H9 (cell line): ENCODE results near the gene IFI35. TPM values are rescaled to one million over a fixed set of nuclear protein-coding genes. Genes with fewer than 3 reads are reported as not detected.

Experiments
- DNase-seq: peaks from one replicate; pipeline ENCODE4 v3.0.0-alpha.2; 2017
- H2AFZ ChIP-seq: one replicate; pipeline ENCODE4 v1.6.1; 2013; ENCODE audit warnings: mild to moderate bottlenecking, low read length, control low read depth, moderate library complexity
- H2AK5ac ChIP-seq: 2 replicates; pipeline ENCODE4 v1.6.1; 2013; ENCODE audit warnings: low read length, control low read depth, mixed read lengths; ENCODE audit not compliant: insufficient read length
- H2BK120ac ChIP-seq: one replicate; pipeline ENCODE4 v1.6.1; 2013; ENCODE audit warnings: low read depth, mild to moderate bottlenecking, low read length, control low read depth, inconsistent platforms; ENCODE audit not compliant: poor library complexity, severe bottlenecking
- H2BK12ac ChIP-seq: 2 replicates; pipeline ENCODE4 v1.6.1; 2013; ENCODE audit warnings: low read length, control low read depth, mixed read lengths, low read depth; ENCODE audit not compliant: insufficient read length
- H2BK15ac ChIP-seq: 2 replicates; pipeline ENCODE4 v1.6.1; 2013; ENCODE audit warnings: low read depth, low read length, control low read depth
- H2BK20ac ChIP-seq: one replicate; pipeline ENCODE4 v1.6.1; 2013; ENCODE audit warnings: low read depth, mild to moderate bottlenecking, low read length, control low read depth, inconsistent platforms; ENCODE audit not compliant: poor library complexity, severe bottlenecking
- H2BK5ac ChIP-seq: 2 replicates; pipeline ENCODE4 v1.6.1; 2013; ENCODE audit warnings: low read length, control low read depth, mixed read lengths; ENCODE audit not compliant: insufficient read length
- H3K14ac ChIP-seq: 2 replicates; pipeline ENCODE4 v1.6.1; 2013; ENCODE audit warnings: low read length, control low read depth; ENCODE audit not compliant: insufficient read depth
- H3K18ac ChIP-seq: 2 replicates; pipeline ENCODE4 v1.6.1; 2013; ENCODE audit warnings: low read depth, mild to moderate bottlenecking, mixed read lengths, low read length, control low read depth; ENCODE audit not compliant: insufficient read length
- H3K23ac ChIP-seq: 2 replicates; pipeline ENCODE4 v1.6.1; 2013; ENCODE audit warnings: low read length, control low read depth, mixed read lengths, low read depth; ENCODE audit not compliant: insufficient read length
- H3K23me2 ChIP-seq: 2 replicates; pipeline ENCODE4 v1.6.1; 2013; ENCODE audit warnings: low read depth, mild to moderate bottlenecking, mixed read lengths, low read length, control low read depth; ENCODE audit not compliant: insufficient read length, poor library complexity, severe bottlenecking
- H3K27ac ChIP-seq: 2 replicates; pipeline ENCODE4 v1.5.1; 2013; ENCODE audit warnings: low read length, control low read depth, mixed read lengths, low read depth; ENCODE audit not compliant: insufficient read length
- H3K27me3 ChIP-seq: 2 replicates; pipeline ENCODE4 v1.6.1; 2013; ENCODE audit warnings: low read length, control low read depth, inconsistent platforms; ENCODE audit not compliant: insufficient read depth
- H3K4ac ChIP-seq: 2 replicates; pipeline ENCODE4 v1.6.1; 2013; ENCODE audit warnings: low read depth, mild to moderate bottlenecking, control low read depth, inconsistent platforms, low read length, moderate library complexity
- H3K4me1 ChIP-seq: 2 replicates; pipeline ENCODE4 v1.6.1; 2013; ENCODE audit warnings: low read length, control low read depth, inconsistent platforms; ENCODE audit not compliant: insufficient read depth
- H3K4me2 ChIP-seq: 2 replicates; pipeline ENCODE4 v1.6.1; 2013; ENCODE audit warnings: low read length, control low read depth, mixed read lengths; ENCODE audit not compliant: insufficient read length, insufficient read depth
- H3K56ac ChIP-seq: 2 replicates; pipeline ENCODE4 v1.6.1; 2013; ENCODE audit warnings: low read depth, mild to moderate bottlenecking, mixed read lengths, low read length, control low read depth; ENCODE audit not compliant: insufficient read length
- H3K79me1 ChIP-seq: 2 replicates; pipeline ENCODE4 v1.6.1; 2013; ENCODE audit warnings: low read depth, mild to moderate bottlenecking, moderate library complexity, low read length, control low read depth, inconsistent platforms; ENCODE audit not compliant: insufficient read depth, poor library complexity, severe bottlenecking
- H3K79me2 ChIP-seq: 2 replicates; pipeline ENCODE4 v1.6.1; 2013; ENCODE audit warnings: low read length, control low read depth, inconsistent platforms; ENCODE audit not compliant: insufficient read depth
- H3K9ac ChIP-seq: 2 replicates; pipeline ENCODE4 v1.6.1; 2013; ENCODE audit warnings: low read length, control low read depth, mixed read lengths; ENCODE audit not compliant: insufficient read length; ENCODE audit errors: extremely low read depth
- H3K9me3 ChIP-seq: one replicate; pipeline ENCODE4 v1.6.1; 2013; ENCODE audit warnings: low read depth, low read length, inconsistent platforms; ENCODE audit not compliant: control insufficient read depth
- H3T11ph ChIP-seq: one replicate; pipeline ENCODE4 v1.6.1; 2013; ENCODE audit warnings: mild to moderate bottlenecking, low read length, control low read depth, inconsistent platforms
- H4K20me1 ChIP-seq: one replicate; pipeline ENCODE4 v1.6.1; 2013; ENCODE audit not compliant: control insufficient read depth, insufficient read length, insufficient read depth
- H4K5ac ChIP-seq: 2 replicates; pipeline ENCODE4 v1.6.1; 2013; ENCODE audit warnings: low read depth, mild to moderate bottlenecking, mixed read lengths, low read length, control low read depth; ENCODE audit not compliant: insufficient read length
- H4K8ac ChIP-seq: replicated peaks from 2 replicates; pipeline ENCODE4 v1.6.1; 2013; ENCODE audit warnings: low read length, control low read depth, mixed read lengths, low read depth; ENCODE audit not compliant: insufficient read length
- H4K91ac ChIP-seq: 2 replicates; pipeline ENCODE4 v1.6.1; 2013; ENCODE audit warnings: low read depth, mild to moderate bottlenecking, moderate library complexity, mixed read lengths, low read length, control low read depth; ENCODE audit not compliant: insufficient read length
- H3K27ac Mint-ChIP-seq, 3 experiments: 2 replicates in 2 of 3; 3 replicates in 1 of 3; pipeline ENCODE4 v1.8.0; 2020 to 2021; ENCODE audit warnings: mixed read lengths in 3 of 3, mild to moderate bottlenecking in 1 of 3, moderate library complexity in 1 of 3
- H3K27me3 Mint-ChIP-seq: 2 replicates; pipeline ENCODE4 v1.8.0; 2021; ENCODE audit warnings: low read depth, mild to moderate bottlenecking, moderate library complexity, mixed read lengths
- H3K36me3 Mint-ChIP-seq, 3 experiments: 2 replicates in 2 of 3; 3 replicates in 1 of 3; pipeline ENCODE4 v1.8.0; 2020 to 2021; ENCODE audit warnings: low read depth in 3 of 3, mixed read lengths in 3 of 3; ENCODE audit not compliant: insufficient read depth in 1 of 3
- H3K4me1 Mint-ChIP-seq, 2 experiments: 2 replicates each; pipeline ENCODE4 v1.8.0; 2020; ENCODE audit warnings: mixed read lengths in 2 of 2
- H3K4me3 Mint-ChIP-seq, 2 experiments: 2 replicates in 1 of 2; 3 replicates in 1 of 2; pipeline ENCODE4 v1.8.0; 2020 to 2021; ENCODE audit warnings: mild to moderate bottlenecking in 2 of 2, mixed read lengths in 2 of 2, moderate library complexity in 1 of 2
- H3K9me3 Mint-ChIP-seq, 2 experiments: 2 replicates in 1 of 2; 3 replicates in 1 of 2; pipeline ENCODE4 v1.8.0; 2020; ENCODE audit warnings: mild to moderate bottlenecking in 2 of 2, mixed read lengths in 2 of 2, moderate library complexity in 1 of 2
- WGBS: extraction: QIAGEN DNeasy Blood & Tissue Kit; methylation state at CpG from one replicate; pipeline ENCODE4 v1.1.7; 2013; ENCODE audit warnings: missing lambda C conversion rate, low lambda C conversion rate, mixed read lengths; ENCODE audit not compliant: insufficient read length; ENCODE audit errors: extremely low coverage; 5-methylcytosine and 5-hydroxymethylcytosine counted together
- total RNA-seq: library from RNA; stranded (reverse); gene quantifications from 2 replicates; pipeline ENCODE4 v1.2.1, GENCODE V29; 2021
- TF ChIP-seq, protein P1 (sequence below): fragments of 200-600 bp; sonication (generic); conservative IDR thresholded peaks from 3 replicates; pipeline ENCODE4 v1.8.0; 2021; ENCODE audit warnings: antibody characterized with exemption, mild to moderate bottlenecking

IFI35 gene
- total RNA-seq, 1 experiment from 2014 or later, result 4.2 TPM

GRCh38 chr17:42989726-42990652, 16.6 kb upstream of the IFI35 start:
- Mint-ChIP-seq H3K27me3 (no peaks in the 10 kb centered on the region), H3K4me1 (no peaks in the 10 kb centered on the region), H3K36me3 (peaks cover 33 to 77% (median 74%) of the 10 kb centered on the region in 3 experiments; a peak in 6 of 7 replicates), H3K9me3 (no peaks in the 10 kb centered on the region), H3K4me3 (no peak overlapping the region; a peak in 1 of 5 replicates), H3K27ac (peak overlapping the region in 1 of 3 experiments; percentile 22; a peak in 1 of 7 replicates)
- H4K20me1 ChIP-seq, result peaks cover 2% of the 10 kb centered on the region
- no peaks in the 10 kb centered on the region for H3K23me2 ChIP-seq
- H2BK20ac ChIP-seq, result no peak overlapping the region
- no peak overlapping the region for H3K14ac ChIP-seq
- H3K79me2 ChIP-seq, result no peaks in the 10 kb centered on the region
- no peaks in the 10 kb centered on the region for H3K4me1 ChIP-seq
- no peaks in the 10 kb centered on the region for H3K79me1 ChIP-seq
- no peak overlapping the region for H3K9ac ChIP-seq
- no peaks in the 10 kb centered on the region for H3K9me3 ChIP-seq
- WGBS, result no CpG with 5 or more reads among the region's 6 CpGs
- no peak overlapping the region for H3K18ac ChIP-seq
- no peak overlapping the region for H4K8ac ChIP-seq
- H4K5ac ChIP-seq, result no peak overlapping the region
- H2BK12ac ChIP-seq, result no peak overlapping the region
- no peak overlapping the region for H2BK15ac ChIP-seq
- no peak overlapping the region for H3T11ph ChIP-seq
- no peak overlapping the region for H2AK5ac ChIP-seq
- H3K56ac ChIP-seq, result no peak overlapping the region
- TF ChIP-seq, protein P1, sequence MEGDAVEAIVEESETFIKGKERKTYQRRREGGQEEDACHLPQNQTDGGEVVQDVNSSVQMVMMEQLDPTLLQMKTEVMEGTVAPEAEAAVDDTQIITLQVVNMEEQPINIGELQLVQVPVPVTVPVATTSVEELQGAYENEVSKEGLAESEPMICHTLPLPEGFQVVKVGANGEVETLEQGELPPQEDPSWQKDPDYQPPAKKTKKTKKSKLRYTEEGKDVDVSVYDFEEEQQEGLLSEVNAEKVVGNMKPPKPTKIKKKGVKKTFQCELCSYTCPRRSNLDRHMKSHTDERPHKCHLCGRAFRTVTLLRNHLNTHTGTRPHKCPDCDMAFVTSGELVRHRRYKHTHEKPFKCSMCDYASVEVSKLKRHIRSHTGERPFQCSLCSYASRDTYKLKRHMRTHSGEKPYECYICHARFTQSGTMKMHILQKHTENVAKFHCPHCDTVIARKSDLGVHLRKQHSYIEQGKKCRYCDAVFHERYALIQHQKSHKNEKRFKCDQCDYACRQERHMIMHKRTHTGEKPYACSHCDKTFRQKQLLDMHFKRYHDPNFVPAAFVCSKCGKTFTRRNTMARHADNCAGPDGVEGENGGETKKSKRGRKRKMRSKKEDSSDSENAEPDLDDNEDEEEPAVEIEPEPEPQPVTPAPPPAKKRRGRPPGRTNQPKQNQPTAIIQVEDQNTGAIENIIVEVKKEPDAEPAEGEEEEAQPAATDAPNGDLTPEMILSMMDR, result no peak
- H2AFZ ChIP-seq, result no peak overlapping the region
- H3K27ac ChIP-seq, result no peak overlapping the region
- H3K23ac ChIP-seq, result no peak overlapping the region
- no peak for DNase-seq
- H3K4ac ChIP-seq, result no peak overlapping the region
- H2BK5ac ChIP-seq, result no peak overlapping the region
- H4K91ac ChIP-seq, result no peak overlapping the region
- H2BK120ac ChIP-seq, result no peak overlapping the region
- H3K27me3 ChIP-seq, result no peaks in the 10 kb centered on the region
- no peak overlapping the region for H3K4me2 ChIP-seq
